HG02610 (cell line): ENCODE results near the gene SPRR2B.
"Not testable (repeated sequence)": the region's sequence is repeated elsewhere in the genome, so short reads cannot be mapped to it uniquely, and the experiment has no call there.

Source experiments
- ATAC-seq: cut with Tn5 transposase; IDR thresholded peaks from one replicate; pipeline ENCODE4 v1.9.1; 2021; ENCODE audit warnings: mild to moderate bottlenecking, moderate library complexity; ENCODE audit not compliant: unreplicated experiment

SPRR2B gene

DNA sequence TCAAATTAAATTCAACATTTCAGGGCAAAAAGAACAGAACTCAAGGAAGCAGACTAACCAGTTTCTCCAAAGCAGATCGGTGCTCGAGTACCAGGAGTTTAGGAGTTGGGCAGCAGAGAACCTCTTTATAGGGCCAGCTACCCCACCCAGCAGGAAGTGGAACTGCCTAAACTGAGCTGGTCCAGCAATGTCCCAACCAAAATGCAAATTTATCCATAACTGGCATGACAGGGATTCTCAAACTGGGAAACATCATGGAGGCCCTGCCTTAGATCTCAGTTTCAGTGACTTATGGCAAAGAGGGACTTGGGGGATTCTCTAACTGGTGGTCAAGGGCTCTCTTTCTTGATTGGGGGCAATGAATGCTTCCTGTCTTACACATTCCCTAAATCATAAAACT is at the start of gene SPRR2B:
TSS of gene SPRR2B (minus strand) at position 101 of the 400 bp plus-strand sequence. CDS start 772 bp downstream, outside the sequence.
- no peak for ATAC-seq

DNA sequence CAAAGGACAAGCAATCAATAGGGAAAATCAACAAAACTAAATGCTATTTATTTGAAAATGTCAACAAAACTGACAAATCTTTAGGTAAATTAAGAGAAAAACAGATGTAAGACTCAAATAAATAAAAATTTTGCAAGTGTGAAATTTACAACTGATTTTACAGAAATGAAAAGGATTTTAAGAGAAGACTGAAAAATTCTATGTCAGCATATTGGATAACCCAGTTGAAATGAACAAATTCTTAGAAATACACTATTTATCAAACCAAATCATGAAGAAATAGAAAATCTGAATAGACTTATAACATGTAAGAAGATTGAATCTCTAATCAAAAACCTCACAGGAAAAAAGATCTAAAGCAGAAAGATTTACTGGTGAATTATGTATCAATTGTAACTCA is 49.5 kb upstream of the SPRR2B start:
- ATAC-seq = no peak

DNA sequence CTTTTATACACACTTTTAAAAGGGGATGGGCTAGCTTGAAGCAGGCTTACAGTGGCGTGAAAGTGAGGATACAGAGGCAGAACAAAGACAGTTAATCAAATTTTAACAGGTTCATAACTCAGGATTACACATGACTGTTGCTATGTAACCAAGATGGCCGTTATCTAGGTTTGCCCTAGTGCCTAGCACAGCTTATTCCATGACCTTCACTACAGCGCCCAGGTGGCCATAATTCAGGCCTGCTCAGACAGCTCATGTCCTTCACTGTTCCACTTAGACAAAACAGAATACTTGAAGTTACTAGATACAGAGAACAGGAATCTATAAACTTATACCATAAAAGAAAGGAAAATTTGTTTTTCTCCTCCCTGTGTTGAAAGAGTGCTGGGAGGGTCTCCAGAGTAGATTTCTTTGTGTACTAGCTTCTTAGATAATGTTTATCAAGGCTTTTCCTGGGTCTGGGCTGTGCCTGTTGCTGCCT is 48.1 kb upstream of the SPRR2B start:
- ATAC-seq = no peak

- ATAC-seq = not testable (repeated sequence)
Observed at GRCh38 chr1:153115264-153115663, 43.9 kb upstream of the SPRR2B start.

DNA sequence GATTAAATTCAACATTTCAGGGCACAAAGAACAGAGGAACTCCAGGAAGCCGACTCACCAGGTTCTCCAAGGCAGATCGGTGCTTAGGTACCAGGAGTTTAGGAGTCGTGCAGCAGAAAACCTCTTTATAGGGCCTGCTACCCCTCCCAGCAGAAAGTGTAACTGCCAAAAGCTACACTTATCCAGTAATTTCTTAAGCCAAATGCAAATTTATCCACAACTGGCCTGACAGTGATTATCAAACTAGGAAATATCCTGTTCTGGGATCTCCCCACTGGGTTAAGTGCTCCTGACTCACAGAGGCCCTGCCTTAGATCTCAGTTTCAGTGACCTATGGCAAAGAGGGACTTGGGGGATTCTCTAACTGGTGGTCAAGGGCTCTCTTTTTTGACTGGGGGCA is 42.0 kb upstream of the SPRR2B start, which contains the start of gene SPRR2F:
TSS of gene SPRR2F (minus strand) at position 101 of the 400 bp plus-strand sequence. CDS start 783 bp downstream, outside the sequence.
- ATAC-seq = no peak

DNA sequence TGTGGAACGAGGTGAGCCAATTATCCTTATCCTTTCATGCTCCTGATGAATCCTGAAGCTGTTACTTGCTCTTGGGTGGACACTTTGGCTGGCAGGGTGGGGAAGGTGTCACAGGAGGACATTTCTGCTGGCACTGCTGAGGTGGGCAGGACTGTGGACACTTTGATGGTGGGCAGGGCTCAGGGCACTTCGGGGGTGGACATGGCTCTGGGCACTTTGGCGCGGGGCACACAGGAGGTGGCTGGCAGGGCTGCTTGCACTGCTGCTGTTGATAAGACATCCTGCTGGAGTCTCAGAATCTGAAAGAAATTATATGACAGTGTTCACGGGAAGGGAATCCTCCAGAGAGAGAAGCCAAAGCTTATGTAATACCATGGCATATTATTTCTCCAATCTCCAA is 41.0 kb upstream of the SPRR2B start:
- ATAC-seq = not testable (repeated sequence)

DNA sequence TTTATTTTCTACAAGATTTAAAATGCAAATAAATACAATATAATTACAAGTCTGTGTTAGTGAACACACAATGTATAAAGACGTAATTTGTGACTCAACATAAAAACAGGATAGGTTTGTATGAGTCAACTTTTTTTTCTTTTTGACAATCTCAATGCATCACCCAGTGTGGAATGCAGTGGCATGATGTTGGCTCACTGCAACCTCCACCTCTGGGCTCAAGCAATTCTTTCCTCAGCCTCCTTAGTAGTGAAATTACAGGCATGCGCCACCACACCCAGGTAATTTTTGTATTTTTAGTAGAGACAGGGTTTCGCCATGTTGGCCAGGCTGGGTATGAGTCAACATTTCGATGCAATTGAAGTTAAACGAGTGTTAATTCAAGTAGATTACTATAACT is 28.8 kb upstream of the SPRR2B start:
- ATAC-seq = no peak

DNA sequence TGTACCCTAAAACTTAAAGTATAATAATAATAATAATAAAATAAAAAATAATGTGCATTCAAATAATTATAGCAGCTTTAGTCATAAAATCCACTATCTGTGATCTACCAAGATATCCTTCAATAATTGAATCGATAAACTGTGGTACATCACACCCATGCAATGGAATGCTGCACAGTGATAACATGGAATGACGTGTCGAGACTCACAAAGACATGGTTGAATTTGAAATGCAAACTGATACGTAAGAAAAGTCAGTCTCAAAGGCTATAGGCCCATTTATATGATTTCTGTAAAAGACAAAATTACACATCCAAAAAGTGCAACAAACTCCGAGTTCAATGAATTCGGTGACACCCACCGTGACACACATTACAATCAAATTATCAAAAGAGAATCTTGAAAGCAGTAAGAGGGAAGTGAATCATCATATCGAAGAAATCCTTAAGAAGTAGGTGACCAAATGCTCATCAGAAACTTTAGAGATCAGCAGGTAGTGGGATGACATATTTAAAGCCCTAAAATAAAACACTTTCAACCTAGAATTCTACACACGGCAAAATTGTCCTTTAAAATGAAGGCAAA is 28.1 kb upstream of the SPRR2B start:
- no peak for ATAC-seq

DNA sequence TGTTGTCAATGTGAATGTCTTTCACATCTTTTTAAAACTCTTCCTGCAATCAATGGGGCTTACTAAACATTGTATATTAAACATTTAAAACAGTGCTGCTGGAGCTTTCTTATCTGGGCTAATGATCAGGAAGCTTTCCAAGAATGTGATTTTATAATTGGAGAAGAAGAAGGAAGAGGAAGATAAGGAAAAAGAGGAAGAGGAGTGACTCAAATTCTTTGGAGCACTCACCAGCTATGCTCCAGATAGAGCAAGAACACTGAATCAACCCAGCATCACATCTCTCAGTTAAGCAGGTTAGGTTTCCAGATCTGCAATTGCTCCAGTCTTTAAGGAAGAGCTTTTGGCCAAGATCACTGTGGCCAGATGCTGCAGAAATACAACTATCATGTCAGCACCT is 24.4 kb upstream of the SPRR2B start:
- ATAC-seq = no peak

- ATAC-seq = no peak
Observed at GRCh38 chr1:153094426-153094825, 23.0 kb upstream of the SPRR2B start, which contains the start of gene SPRR2E. Gene SPRR2E (minus strand): TSS chr1:153094526. CDS start chr1:153093751, 775 bp downstream.

DNA sequence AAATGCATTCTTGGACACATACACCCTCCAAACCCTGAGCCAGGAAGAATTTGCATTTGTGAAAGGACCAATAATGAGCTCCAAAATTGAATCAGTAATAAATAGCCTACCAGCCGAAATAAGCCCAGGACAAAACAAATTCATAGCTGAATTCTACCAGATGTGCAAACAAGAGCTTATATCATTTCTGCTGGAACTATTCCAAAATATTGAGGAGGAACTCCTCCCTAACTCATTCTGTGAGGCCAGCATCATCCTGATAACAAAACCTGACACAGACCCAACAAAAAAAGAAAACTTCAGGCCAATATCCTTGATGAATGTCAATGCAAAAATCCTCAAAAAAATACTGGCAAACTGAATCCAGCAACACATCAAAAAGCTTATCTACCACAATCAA is 16.2 kb upstream of the SPRR2B start:
- no peak for ATAC-seq

GRCh38 chr1:153081736-153082135 is 10.3 kb upstream of the SPRR2B start:
- ATAC-seq = no peak

- no peak for ATAC-seq
Observed at GRCh38 chr1:153072806-153073726, 1.7 kb upstream of the SPRR2B start.

DNA sequence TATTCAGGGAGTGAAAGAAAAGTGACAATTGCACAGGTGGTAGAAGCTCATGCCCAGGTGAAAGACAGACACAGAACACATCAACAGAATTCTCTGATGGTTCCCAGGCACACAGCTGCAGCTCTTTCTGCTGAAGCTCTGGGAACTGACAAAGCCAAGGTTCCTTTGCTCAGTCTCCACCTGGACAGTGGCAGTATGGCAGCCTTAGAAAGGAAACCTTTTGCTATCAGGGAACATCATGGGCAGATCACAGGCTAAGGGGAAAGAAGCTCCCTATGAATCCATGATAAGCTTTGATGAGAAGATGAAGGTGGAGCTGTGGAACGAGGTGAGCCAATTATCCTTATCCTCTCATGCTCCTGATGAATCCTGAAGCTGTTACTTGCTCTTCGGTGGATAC is 1.2 kb downstream of the SPRR2B start:
- no peak for ATAC-seq

DNA sequence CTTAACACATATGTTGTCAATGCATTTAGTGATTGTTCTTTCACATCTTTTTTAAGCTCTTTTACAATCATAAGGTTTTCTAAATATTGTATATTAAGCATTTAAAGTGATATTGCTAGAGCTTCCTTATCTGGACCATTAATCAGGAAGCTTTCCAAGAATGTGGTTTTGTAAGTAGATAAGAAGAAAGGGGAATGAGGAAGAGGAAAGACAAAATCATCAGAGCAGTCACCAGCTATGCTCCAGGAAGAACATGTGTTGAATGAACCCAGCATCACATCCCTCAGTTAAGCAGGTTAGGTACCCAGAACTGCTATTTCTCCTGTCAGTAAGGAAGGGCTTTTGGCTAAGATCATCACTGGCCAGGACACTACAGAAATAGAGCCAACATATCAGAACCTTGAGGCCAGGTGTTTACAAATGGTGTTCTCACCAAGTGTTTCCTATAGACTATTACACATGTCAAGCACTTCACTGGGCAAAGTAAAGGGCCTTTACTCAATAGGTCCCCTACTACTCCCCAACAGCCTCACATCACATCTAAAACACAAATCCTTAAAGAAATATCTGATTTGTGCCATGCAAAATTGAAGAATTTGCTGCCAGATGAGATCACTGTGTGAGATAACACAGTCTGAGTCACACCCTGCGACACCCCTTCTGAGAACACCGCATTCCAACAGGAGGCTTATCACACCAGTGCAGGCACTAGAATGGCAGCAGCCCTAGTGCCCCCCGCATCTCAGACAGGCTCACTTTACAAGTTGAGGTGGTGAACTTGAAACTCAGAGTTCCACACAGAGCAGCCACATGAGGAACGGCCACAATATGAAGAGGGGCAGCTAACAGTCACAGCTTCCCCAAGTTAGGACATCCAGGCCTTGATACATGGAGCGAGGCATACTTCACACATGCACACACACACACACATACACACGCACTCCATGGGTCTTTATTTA is 12.3 kb downstream of the SPRR2B start:
- no peak for ATAC-seq

GRCh38 chr1:153058154-153058553 is 13.3 kb downstream of the SPRR2B start:
- no peak for ATAC-seq

DNA sequence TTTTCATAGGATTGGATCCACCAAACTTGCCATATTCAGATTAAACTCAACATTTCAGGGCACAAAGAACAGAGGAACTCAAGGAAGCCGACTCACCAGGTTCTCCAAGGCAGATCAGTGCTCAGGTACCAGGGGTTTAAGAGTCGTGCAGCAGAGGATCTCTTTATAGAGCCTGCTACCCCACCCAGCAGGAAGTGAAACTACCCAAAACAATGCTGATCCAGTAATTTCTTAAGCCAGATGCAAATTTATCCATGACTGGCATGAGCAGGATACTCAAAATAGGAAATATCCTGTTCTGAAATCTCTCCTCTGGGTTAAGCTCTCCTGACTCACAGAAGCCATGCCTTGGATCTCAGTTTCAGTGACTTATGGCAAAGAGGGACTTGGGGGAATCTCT is 14.0 kb downstream of the SPRR2B start, which contains the start of gene SPRR2A:
TSS of gene SPRR2A (minus strand) at position 138 of the 400 bp plus-strand sequence. CDS start 777 bp downstream, outside the sequence.
- ATAC-seq = no peak

GRCh38 chr1:153056111-153056510 is 15.3 kb downstream of the SPRR2B start:
- not testable (repeated sequence) for ATAC-seq

DNA sequence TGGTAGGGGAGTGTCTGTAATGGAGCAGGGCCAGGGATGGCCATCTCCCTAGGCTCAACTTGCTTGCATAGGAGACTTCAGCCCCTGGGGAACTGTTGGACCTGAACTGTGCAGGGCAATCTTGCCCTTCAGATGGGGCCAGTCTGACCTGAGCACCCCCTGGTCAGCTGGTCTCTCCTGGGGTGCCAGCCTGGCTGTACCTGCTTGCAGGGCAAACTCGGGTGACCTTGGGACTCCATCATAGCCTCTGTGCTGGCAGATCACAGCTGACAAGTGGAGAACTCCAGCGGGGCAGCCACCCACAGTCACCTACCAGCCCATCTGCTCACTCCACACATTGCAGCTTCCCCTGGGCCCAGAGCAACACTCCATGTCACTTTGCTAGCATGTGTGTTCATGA is 22.2 kb downstream of the SPRR2B start:
- ATAC-seq = no peak

GRCh38 chr1:153040950-153041631 is 30.3 kb downstream of the SPRR2B start, which contains the start of gene SPRR2D:
Gene SPRR2D (minus strand): TSS chr1:153041120. CDS start chr1:153040346, 774 bp downstream.
- ATAC-seq = no peak
